Adrenal gland (tissue), 5 donors: ENCODE data around the gene ITFG1.

Experiments used
- POLR2A ChIP-seq, 2 donors: fragments of 450-650 bp; IDR thresholded peaks; one replicate each; pipeline ENCODE4 v1.6.1; 2017; ENCODE audit warnings: antibody characterized with exemption in 2 of 2, mild to moderate bottlenecking in 2 of 2, moderate library complexity in 1 of 2
- TF ChIP-seq, protein P1 (sequence below), 6 experiments: fragments of 450-650 bp in 4 of 6; fragments of 200-600 bp in 2 of 6; sonication (generic) in 1 of 6; IDR thresholded peaks; 1 replicate in 5 of 6; 2 replicates in 1 of 6; pipeline versions ENCODE4 v1.5.1 to v1.8.0; 2016 to 2021; ENCODE audit warnings: antibody characterized with exemption in 6 of 6, mild to moderate bottlenecking in 2 of 6, moderate library complexity in 1 of 6
- donor health status: DM: no; HTN: no; CAD: no.

DNA sequence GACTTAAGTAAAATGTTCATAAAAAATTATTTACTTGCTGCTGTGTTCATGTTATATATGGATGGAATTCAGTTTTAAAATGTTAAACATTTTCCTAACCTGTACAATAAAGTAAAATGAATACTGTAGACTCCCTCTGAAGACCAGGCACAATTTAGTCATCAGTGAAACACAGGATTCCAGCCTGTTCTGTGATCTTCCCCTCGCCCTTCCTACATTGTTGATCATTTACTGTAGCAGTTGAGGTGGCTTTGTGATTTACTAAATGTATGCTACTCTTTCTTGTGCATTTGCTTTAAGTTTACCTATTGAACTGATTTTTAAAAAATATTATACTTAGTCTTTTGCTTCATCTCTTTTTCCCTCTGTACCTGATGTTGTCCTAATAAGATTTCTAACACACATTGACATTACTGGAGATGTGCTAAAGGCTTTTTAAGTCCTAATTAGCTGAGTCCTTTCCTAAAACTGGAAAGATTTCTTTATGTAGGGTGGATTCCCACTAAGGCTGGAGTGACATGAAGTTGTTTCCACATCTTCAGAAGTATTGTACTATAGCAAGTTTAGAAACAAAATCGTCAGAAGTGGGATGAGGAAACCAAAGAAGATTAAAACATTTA, 38.3 kb upstream of the ITFG1 start:
- TF ChIP-seq, protein P1, sequence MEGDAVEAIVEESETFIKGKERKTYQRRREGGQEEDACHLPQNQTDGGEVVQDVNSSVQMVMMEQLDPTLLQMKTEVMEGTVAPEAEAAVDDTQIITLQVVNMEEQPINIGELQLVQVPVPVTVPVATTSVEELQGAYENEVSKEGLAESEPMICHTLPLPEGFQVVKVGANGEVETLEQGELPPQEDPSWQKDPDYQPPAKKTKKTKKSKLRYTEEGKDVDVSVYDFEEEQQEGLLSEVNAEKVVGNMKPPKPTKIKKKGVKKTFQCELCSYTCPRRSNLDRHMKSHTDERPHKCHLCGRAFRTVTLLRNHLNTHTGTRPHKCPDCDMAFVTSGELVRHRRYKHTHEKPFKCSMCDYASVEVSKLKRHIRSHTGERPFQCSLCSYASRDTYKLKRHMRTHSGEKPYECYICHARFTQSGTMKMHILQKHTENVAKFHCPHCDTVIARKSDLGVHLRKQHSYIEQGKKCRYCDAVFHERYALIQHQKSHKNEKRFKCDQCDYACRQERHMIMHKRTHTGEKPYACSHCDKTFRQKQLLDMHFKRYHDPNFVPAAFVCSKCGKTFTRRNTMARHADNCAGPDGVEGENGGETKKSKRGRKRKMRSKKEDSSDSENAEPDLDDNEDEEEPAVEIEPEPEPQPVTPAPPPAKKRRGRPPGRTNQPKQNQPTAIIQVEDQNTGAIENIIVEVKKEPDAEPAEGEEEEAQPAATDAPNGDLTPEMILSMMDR (IDR thresholded peaks at IDR 0.05), result no peak
- TF ChIP-seq POLR2A (IDR thresholded peaks at IDR 0.05), result no peak
